GM19372 (cell line): Measurements from ENCODE around the gene LOXL3.
A peak's percentile ranks its signal among the peaks of the same experiment; 100 is the strongest.
"Not testable (repeated sequence)": the region's sequence is repeated elsewhere in the genome, so short reads cannot be mapped to it uniquely, and the experiment has no call there.

ENCODE experiments used
- ATAC-seq: cut with Tn5 transposase; IDR thresholded peaks from one replicate; pipeline ENCODE4 v1.9.1; 2021; ENCODE audit warnings: mild to moderate bottlenecking, low read depth, moderate library complexity; ENCODE audit not compliant: unreplicated experiment

Gene LOXL3

DNA sequence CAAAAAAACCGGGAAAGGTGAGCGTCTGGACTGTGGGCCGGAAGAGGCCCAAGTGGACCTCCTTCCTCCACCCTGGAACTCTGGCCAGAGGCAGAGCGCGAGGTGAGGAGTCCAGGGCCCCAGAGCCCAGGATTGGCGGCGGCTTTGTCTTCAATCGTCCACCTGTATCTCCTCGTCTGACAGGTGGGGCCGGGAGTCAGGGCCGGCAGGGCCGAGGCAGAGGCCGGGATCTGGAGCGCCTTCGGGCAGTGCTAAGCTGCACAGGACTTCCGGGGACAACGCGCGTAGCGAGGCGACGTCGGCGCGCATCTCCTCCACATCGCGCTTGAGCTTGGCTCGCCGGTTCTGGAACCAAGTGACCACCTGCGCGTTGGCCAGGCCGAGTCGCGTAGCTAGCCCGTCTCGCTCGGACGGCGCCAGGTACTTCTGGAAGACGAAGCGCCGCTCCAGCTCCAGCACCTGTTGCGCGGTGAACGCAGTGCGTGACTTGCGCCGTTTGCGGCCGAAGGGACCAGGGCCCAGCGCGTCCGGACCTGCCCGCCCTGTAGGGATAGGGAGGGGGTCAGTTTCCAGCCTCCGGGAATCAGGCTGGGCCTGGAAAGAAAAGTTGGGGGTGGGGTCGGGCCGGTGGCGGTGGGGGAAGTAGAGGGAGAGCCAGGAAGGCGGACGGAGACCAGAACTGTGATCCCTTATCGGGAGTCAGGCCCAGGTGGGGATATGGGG lies 55.8 kb downstream of the LOXL3 start:
- no peak for ATAC-seq

DNA sequence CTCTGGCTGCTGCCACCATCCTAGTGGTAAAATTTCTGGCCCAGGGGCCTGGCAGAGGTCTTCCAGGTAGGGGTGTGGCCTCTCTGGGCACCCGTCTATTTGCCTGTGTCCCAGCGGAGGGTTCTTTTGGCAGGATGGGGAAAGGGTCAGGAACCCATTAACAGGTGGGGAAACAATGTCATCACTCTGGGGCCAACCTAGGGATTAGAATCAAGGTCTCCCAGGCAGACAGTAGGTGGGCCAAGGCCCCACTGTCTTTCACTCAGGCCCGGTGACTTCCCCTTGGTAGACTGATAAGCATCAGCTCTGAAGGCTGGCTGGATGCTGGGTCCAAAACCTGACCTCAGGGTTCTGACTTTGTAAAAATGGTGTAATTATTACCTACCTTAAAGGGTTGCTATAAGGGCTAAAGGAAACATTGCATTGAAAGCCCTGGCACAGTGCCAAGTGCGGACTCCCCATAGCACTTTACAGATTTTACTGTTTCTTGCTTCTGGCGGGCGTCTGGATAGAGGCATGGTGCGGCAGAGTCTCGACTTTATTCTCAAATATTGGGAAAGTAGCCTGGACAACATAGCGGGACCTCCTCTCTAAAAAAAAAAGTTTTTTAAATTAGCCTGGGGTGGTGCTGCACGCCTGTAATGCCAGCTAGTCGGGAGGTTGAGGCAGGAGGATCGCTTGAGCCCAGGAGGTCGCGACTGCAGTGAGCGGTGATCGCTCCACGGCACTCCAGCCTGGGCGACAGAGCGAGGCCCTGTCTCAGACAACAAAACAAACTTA lies 56.6 kb downstream of the LOXL3 start:
- ATAC-seq, result no peak

DNA sequence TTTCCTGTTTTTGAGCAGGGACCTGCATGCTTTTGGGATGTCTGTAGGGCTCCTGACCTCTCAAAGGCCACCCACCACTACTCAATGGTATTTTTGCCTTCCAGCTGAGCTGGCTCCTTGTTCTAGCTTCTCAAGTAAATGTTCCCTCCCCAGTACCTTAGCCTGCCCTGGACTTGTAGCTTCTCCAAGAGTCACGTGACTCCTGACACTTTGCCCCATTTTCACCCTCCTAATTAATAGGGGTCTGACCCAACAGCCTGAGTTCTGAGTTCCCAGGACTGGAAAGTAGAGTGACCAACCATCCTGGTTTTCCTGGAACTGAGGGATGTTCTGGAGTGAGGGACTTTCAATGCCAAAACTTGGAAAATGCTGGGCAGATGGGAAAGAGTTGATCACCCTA lies 58.3 kb downstream of the LOXL3 start:
- ATAC-seq, result no peak

DNA sequence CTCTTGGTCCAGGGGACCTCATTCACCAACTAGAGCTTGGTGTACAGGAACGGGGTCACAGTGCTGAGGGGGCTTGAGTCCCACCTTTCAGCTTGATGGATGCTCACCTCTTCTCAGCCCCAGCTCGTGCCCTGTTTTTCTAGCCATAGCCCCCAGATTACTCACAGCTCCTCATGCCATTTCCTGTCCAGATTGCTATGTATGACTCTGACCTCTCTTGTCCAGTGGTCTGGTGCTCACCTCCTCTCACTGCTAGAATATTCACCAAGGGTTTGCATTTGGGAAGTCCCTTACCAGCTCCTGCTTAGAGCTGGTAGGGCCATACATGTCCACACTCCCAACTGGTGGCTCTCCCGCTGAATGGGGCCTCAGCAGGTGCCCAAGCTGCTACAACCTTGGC lies 60.2 kb downstream of the LOXL3 start:
- ATAC-seq, result no peak

DNA sequence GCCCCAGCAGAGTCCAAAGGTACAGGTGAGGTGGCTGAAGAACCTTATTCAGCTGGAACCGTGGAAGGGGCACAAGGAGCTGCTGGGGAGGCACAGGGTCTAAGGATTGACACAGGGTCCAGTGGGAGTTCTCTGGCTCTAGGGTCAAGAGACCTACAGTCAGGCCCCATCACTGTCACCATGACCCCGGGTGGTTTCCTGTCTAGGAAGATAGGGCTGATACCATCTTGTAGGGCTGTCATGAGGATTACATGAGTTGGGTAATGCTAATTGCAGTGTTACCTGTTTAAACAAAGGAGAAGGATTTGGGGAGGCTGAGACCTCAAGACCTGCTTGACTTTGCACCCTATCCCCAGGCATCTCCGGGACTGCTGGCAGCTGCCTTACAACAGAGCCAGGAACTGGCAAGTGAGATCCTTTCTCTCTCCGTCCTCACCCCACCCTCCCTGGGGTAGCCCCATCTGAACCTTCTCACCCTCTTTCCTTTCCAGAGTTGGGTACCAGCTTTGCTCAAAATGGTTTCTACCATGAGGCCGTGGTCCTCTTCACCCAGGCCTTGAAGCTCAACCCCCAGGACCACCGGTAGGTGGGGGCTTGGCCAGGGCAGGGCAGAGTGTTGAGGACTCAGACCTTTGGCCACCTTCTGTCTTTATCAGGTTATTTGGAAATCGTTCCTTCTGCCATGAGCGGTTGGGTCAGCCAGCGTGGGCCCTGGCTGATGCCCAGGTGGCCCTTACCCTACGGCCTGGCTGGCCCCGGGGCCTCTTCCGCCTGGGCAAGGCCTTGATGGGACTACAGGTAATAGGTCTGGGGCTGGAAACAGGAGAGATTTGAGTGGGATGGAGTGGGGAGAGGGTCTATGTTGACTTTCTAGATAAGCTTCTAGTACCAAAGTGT lies 61.8 kb downstream of the LOXL3 start:
- no peak for ATAC-seq

DNA sequence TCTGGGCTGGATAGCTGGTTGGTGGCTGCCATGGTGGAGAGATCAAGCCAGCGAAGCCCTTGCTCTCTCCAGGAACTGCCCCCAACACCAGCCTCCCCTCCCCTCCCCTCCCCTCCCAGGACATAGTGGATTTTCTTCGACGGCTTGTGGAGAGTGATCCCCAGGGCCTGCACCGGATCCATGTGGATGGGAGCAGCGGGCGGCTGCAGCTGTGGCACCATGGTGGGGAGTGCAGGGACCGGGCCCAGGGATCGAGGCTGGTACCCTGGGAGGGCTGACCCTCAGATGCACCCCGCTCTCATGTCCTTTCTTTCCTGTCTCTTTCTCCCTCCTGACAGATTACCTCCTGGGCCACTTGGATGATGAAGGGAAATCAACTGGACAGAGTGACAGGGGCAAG lies 63.8 kb downstream of the LOXL3 start:
- no peak for ATAC-seq

DNA sequence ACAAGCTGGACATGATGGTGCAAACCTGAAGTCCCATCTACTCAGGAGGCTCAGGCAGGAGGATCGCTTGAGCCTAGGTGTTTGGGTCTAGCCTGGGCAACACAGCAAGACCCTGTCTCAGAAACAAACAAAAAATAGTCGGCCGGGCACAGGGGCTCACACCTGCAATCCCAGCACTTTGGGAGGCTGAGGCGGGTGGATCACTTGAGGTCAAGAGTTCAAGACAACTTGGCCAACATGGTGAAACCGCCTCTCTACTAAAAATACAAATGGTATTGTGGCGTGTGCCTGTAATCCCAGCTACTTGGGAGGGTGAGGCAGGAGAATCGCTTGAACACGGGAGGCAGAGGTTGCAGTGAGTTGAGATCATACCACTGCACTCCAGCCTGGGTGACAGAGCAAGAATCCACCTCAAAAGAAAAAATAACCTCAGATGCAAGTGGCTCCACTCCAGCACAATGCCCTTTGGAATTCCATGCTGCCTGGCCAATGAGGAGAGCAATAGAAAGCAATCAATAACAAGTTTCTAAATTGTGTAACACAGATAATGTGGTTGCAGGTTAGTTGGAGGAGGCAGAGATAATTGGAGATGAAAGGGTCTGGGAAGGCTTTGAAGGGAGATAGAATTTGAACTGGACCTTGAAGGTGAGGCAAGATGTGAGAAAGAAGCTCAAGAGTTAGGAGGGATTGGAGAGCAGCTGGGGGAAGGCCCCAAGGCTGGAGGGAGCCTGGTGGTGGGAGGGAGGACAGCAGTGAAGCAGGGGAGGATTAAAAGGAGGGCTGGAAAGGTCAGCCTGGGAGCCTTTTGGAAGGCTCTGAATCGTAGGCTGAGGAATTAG lies 64.9 kb downstream of the LOXL3 start:
- ATAC-seq, result no peak

DNA sequence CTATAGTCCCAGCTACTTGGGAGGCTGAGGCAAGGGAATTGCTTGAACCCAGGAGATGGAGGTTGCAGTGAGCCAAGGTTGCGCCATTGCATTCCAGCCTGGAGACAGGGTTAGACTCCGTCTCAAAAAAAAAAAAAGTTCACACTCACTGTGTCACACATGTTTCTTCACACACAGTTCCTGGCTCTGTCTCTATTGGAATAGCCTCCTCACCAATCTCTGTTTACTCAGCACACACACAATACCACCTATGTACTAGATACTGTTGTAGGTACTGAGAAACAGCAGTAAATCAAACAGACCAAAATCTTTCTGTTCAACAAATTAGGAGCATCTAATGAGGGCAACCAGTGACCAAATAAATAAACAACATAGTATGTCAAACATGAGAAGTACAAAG lies 67.6 kb downstream of the LOXL3 start:
- no peak for ATAC-seq

DNA sequence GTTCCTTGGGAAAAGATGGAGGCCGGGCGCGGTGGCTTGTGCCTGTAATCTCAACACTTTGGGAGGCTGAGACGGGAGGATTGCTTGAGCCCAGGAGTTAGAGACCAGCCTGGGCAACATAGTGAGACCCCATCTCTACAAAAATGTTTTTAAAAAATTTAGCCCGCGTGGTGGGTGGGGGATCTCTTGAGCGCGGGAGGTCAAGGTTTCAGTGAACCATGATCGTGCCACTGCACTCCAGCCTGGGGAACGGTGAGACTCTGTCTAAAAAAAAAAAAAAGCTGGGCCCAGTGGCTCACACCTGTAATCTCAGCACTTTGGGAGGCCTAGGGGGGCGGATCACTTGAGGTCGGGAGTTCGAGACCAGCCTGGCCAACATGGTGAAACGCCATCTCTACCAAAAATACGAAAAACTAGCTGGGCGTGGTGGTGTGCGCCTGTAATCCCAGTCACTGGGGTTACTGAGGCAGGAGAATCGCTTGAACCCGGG lies 70.0 kb downstream of the LOXL3 start:
- not testable (repeated sequence) for ATAC-seq

DNA sequence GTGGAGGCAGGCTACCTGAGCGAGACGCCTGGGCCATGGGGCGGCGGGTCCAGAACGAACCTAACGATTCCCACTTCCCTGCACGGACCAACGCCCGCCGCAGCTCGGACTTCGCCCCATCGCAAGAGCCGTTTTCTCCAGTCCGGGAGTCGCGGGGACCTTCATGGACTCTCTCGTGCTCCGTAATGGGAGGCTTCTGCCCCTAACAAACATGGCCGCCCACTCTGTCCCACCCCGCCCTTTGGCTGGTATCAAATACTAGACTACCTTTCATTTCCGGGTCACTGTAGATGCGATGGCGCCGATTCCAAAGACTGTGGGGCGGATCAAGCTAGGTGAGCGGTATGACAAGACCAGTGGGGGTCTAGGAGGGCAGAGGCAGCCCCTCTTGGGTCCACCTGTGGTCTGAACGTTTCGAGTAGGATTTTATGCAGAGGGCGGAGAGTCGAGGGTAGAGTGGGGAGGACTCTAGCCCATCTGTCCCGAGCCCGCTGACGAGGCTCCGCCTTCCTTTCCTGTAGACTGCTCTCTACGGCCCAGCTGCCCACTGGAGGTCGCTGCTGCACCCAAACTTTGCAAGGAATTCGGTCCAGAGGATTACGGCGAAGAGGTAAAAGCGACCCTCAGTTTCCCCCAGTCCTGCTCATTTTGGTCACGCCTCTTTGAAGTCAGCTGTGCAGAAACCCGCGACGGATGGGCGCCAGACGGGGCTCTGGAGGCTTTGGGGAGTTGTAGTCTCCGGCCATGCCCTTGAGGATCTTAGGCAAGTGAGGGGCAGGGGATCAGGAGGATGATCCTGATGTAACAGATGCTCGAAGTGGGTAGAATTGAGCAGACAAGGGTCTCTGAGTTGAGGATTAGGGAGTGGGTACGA lies 70.7 kb downstream of the LOXL3 start, which contains the start of the genes CCDC142 and TTC31:
Gene CCDC142 (minus strand): TSS at position 198 of the 874 bp plus-strand sequence. CDS start 161 bp downstream, at position 37.
Gene TTC31 (plus strand): TSS at position 281 of the 874 bp plus-strand sequence. CDS start 15 bp downstream, at position 296.
- peak; percentile 82 for ATAC-seq
